Activated effector memory CD4-positive, alpha-beta T cell treated with Interleukin-2 at 50 U/mL for 16 hours (primary cell): ENCODE data around the gene COL12A1.

Experiments used
- DNase-seq: peaks from one replicate; pipeline ENCODE4 v3.0.0-alpha.2; 2020

Gene COL12A1

DNA sequence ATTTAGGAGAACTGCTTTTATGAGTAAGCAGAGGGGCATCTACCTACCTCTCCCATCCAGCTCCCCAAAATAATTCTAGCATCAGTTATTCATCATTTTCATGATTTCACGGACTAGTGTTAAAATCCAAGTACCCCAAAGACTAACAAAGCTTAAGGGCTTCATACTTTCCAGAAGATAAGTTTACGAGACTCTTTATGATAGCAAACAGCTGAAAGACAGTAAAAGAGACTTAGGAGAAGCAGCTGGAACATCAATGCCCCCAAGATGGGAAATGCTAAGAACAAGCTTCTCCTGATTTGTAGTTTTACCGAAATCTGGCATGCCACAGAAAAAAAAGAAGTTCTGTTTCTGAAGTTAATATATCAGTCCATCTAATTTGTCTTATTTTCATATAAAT is 70.0 kb downstream of the COL12A1 start:
- no peak for DNase-seq

DNA sequence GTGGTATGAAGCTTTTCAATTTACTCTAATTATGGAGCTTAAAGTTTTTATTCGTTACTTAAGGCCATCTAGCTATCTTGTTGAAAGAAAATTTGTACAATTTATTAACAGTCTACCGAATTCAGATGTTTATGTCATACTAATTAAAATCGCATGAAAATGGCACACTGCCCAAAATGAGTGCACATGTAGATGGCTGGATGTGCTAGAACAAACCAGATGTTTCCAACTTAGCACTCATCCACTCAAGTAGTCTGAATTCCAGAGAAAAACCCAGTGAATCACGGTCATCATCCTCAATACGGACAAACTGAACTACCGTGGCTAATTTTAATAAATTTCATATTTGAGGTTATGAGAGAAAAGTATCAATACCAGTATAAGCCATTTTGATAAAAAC is 70.4 kb downstream of the COL12A1 start:
- DNase-seq = no peak

DNA sequence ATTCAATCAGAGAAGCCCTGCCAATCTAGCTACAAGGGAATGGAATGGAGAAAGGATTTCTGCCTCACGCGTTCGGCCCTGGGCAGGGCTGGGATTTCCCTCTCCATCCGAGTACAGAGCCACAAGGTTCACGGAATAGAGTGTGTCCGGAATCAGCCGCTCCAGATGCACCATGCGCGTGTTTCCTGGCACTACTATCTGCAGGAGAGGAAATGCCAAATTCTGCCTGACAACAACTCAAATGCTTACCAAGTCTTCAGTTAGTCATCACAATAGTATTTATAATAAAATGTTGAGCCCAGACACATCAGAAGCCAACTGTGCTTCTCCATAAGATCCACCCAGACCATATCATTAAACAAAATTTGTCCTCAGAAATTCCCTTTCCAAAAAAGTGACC is 75.1 kb downstream of the COL12A1 start:
- no peak for DNase-seq

DNA sequence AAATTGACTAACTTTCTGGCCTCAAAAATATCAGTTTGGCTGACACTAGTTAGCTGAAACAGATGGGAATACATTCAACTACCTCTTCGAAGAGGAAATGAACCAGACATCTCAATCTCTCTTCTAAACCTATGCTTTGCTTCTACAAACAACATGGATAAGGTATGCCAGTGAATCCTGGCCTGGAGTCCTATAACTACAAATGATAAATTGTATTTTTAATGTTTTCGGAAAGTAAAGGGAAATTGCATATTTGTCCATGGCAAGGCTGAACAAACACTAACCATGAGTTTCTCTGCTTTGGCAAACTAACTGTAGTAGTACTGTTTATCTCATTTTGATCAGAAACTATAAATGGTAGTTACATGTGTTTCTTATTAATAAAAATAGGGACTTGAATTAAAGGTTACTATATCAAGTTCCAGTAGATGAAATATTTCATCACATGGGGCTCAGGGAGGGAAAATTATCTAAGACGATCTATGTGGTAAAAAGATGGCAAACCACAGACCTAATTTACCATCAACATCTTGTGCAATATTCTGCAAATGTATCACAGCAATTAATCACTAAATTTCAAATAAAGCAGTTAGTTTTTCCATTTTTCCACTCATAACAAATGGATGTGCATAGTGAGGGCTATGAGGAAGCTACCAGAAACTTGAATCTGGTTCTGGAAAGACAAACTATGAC is 76.8 kb downstream of the COL12A1 start:
- DNase-seq = no peak

DNA sequence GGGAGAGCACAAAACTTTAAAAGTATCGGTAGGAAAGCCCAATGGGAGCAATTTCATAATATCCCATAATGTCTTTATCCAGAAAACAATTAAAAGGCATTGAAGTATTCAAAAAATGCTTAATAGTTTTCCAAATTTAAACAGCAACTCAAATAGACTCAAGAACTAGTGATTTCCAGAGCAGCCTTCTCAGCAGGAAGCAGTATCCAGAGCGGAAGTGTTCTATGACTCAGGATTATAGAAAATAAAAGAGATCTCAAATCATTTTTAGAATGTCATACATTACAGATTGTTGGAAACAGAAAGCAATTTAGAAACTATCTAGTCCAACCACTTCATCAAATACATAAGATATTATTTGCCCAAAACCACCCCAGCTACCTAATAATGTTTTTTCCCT is 79.3 kb downstream of the COL12A1 start:
- no peak for DNase-seq

DNA sequence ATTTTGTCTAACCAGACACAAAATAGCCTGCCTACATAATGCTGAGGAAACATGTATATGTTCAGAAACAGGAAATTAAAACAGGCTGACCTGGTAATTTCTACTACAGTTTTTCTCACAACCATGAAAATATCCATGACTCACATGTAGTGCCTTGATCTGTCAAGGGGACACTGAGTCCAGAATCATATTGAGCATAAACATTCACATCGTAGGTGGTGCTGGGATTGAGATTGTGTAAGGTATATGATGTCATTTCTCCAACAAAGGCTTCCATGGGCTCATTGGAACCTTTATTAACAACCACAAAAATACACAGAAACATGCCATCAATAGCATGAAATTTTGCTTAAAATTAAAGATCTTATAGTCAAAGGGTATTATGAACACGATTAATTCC is 80.9 kb downstream of the COL12A1 start:
- no peak for DNase-seq

DNA sequence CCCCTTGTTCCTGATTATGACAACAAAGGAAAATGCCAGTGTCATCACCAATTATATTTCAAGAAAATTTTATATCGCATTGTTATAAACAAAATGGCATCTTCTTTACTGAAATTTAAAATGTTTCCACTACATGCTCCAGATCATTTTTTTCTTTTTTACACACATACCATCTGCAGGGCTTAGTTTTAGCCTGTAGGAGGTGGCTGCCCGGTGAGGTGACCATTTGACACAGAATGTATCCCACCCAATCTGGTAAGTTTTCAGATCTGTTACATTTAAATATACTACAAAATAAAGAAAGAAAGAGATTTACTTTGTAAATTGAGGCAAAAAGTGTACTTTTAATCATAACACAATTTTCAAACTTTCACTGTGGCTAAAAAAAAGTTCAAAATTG is 81.8 kb downstream of the COL12A1 start:
- no peak for DNase-seq

DNA sequence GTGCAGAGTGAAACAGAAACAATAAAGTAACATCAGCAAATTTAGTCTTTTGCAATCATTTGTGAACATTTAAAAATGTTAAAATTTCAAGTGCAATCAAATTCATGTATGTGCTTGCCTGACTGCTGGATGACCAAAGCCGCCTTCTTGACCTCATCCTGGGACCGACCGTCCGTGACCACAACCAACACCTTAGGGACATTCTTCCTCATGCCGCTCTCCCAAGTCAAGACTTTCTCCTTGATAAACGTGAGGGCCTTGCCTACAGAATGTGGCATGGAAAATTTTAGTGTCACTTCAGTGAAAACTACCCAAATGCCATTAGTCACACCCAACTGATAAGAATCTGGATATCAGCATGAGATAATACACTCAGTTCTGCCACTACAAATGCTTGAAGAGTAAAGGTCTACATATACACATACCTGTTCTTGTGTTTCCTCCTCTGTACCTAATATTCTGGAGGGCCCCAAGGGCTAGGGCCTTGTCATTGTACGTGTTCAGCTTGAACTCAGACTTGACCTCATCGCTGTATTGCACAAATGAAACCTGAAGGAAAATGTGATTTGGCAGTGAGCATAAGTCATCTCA is 86.8 kb downstream of the COL12A1 start:
- DNase-seq = no peak

DNA sequence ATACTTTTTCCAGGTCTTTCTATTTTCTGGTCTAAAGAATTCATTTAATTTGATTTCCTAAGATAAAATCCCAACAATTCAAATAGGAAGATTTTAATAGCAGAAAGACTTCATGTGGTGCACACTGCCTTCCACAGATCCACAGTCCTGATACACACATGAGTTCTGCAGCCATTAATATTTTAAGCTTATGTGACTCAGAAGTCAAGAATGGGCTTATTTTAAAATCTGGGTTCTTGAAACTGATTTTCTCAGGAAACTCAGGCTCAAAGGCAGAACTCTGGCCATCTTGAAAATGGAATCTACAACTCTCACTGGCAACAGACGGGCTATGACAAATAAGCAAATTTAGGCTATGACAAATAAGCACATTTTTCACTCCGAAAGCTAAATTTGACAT is 88.2 kb downstream of the COL12A1 start:
- no peak for DNase-seq

DNA sequence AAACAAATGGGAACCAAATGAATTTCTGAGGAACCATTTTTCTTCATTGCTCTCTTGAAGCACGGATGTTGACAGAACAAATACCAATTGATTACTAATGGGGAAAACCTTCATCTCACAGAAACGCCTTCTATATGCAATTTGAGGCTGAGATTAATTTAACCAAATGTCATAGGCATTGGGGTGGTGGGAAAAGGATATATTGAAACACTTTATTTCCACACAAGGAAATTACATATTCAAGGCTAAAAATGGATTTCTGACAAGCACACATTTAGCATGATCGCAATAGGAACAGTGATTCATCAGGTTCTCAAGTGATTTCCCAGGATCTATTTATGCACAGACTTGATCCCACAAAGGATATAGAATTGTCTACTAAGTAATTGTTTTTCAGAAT is 88.9 kb downstream of the COL12A1 start:
- no peak for DNase-seq

DNA sequence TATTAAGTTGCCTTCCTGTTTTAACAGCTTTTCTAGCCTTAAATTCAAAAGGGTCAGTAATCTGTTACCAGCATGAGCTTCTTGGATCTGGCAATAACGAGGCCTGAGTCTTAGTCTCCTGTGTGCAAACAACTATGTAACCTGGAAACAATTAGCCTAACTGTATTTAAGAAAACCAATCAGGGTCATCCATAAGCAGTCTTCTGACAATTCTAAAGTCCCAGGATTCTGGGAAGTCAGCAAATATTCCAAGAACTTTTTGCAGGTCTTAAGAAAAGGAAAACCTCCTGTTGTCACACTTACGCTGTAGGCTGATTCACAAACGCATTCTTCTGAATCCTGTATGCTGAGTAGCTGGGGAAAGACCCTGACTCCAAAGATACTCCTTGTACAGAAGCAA is 90.4 kb downstream of the COL12A1 start:
- no peak for DNase-seq

DNA sequence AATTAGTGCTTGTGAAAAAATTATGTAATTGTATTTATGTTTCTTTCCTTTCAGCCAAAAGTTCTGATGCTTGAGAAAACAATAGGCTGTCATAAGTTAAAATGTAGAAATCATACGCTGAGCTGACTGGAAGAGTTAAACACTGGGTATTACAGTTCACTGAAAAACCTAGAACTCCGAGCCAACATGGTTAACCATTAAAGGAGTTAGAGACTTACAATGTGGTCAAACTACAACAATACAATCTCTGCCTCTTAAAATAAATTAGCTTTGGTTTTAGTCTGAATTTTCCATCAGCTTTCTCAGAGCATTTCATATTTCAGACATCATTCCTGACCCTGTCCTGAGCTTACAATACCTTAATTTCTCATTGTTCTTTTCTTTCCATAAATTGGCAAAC is 91.0 kb downstream of the COL12A1 start:
- no peak for DNase-seq

DNA sequence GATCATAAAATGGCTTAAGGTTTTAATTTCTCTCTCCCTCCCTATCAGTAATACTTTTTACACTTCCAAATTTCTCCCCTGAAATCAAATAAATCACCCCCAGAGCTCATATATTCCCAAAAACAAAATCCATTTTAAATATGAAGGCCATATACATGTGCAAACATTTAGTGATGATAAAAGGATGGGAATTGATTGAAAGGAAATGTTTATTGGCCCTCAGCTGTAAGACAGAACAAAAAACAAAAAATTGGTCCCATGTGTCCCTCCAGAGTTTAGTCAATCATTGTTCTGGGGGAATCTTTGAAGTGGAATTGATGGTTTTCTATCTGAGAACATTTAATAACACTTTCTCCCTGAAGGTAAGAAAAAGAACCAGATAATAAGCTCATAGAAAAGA is 91.7 kb downstream of the COL12A1 start:
- DNase-seq = no peak

DNA sequence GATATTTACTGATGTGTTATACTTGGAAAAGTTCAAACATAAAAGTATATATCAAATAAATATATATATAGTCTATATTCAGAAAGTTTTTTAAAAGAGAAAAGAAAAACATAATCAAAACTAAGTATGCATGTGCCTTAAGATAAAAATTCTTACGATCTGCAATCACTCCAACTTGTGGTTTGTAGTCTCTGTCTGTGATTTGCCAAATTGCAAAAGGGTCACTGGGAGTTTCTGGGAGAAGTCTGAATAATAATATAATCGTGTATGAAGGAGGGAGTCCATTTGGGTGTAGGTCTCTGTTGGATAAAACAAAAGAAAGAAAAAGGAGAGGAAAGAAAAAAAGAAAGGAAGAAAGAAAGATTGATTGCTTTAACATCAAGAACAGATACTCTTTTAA is 92.4 kb downstream of the COL12A1 start:
- no peak for DNase-seq

DNA sequence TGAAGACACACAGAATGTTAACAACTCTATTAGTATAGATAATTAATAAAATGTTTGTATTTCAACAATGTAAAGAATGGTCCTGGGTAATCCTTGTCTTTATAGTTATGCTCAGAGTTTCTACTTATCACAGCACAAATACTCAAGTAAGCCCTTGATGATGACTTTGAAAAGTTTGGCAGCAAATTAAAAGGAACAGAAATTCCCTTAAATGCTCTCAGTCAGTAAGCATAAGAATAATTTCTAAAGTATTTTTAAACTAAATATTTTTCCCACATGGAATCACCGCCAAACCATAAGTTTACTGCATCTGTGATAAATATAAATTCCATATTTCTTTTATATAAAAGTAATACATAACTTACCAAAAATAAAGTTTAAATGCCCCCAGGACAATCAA is 96.1 kb downstream of the COL12A1 start:
- no peak for DNase-seq

DNA sequence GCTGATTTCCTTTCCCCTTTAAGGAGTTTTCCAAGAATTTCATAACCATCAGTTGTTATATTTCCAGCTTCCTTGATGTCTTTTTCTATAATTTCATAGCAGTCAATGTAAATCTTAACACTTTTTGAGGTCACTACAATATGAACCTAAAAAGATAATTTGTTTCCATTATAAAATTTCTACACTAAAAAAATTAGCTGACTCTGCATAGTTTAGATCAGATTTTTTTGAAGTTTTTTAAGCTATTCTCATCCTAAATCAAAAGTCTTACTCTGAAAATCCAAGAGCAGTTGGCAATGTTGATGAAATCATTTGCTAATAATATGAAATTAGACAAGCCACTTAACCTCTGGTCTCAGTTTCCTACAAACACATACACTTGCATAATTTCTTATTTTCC is 96.8 kb downstream of the COL12A1 start:
- DNase-seq = no peak

DNA sequence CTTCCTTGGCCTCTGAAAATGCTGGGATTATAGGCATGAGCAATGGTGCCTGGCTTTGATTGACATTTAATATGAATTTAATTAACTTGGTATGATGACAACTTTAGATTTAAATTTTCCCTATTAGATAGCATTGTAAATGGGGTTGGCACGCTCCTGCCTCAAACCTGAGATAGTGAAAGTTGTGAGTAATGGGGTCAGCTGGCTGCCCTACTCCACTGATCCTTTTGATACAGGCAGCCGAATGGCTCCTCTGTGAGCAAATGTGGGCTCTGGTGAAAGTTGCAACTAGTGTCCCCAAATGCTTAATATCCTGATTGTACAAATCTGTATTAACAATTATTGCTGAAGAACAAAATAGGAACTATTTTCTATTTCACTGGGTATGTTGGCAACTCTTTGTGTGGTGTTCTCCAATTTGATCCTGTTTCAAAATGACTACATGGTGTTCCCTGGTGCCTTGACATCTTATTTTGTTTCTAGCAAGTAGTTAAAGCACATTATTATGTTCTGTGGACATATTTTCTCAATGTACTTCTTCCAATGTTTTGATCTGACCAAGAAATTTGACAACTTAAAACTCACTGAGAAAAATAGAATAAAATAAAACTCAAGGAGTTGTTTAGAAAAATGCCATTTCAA is 97.4 kb downstream of the COL12A1 start:
- DNase-seq = no peak

DNA sequence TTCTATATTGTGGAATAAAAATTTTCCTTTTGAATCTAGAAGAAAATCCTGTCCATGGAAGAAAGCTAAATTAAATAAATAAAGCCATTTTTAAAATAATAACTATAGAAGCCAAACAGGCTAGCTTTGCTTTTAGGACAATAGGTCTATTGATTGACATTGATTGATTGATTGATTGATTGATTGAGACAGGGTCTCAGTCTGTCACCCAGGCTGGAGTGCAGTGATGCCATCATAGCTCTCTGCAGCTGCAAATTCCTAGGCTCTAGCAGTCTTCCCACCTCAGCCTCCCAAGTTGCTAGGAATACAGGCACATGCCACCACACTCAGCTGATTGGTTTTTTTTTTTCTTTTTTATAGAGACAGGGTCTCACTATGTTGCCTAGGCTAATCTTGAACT is 97.9 kb downstream of the COL12A1 start:
- no peak for DNase-seq

DNA sequence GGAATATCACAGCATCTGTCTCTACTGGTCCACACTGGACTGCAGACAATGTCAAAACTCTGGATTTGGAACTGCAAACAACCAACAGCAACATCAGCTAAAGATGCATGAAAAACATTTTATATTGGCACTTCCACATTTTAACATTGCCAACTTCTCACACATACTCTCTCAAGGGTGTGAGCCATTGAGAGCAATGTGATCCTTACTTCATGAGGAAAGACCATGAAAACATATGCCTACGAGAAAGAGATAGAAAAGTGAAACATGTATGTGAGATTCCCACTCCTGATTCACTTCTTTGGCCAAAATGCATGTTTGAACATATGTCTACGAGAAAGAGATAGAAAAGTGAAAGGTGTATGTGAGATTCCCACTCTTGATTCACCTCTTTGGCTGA is 99.4 kb downstream of the COL12A1 start:
- DNase-seq = no peak

DNA sequence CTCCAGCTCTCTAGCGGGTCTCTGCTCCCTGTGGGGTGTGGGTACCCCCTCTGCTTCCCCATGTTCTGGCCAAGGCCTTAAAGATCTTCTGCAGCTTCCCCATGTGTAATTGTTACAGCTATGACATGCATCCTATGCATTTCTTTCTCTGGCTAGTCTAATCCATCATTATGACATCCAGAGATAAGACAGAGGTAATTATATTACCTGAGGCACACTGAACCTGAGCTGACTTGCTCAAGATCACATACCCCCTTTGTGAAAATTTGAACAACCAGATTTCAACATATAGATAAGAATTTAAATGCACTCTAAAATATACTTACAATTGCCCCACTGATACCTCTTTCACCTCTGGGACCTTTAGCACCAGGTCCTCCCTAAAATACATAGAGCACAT is 102.4 kb downstream of the COL12A1 start:
- no peak for DNase-seq

DNA sequence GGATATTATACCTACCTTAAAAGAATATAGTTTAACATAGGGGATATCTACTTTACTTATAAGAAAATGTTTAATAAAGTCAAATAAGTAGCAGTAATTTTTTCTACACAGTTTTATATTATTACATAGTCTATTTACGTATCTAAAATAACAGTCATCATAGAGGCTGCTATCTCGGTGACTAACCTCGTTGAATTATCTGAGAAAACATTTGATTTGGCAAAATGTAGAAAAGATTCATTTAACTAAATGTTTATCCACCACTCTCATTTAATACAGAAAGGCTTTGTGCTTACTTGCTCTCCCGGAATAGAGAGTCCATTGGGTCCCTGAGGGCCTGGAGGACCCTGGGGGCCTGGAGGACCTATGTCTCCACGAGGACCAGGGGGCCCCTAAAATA is 103.6 kb downstream of the COL12A1 start:
- DNase-seq = no peak

DNA sequence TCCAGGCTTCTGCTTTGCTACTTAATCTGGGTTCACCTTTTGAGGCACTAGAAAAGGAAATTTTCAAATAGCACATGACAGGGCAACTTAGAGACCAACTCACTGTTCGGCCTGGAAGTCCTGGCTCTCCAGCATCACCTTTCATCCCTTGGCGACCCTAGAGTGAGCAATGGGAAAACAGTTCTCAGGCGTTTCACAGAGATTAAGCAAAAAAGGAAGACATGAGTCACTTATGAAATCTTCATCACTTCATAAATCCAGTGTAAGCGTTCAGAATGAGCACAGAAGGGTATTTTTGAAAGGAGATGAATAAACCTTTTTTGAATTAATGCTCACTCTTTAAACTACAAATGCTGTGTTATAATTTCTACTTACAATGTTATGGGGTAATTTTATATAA is 104.0 kb downstream of the COL12A1 start:
- no peak for DNase-seq

DNA sequence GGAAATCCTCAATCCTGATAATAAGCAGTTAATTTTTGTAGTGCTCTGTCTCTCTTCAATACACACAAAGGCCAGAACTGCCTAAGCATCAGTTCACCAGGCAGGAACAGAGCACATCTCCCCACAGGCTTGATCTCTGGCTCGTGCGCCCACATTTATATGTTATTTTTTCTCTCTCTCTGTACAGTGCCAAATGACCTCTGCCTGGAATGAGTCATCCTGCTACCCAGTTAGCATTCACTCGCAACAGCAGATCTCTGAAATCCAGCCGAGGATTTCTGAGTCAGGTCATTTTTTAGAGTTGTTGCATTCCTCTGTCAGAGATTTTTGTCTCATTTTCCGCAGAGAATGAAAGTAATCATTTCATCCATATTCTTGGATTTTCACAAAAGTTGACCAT is 107.1 kb downstream of the COL12A1 start:
- no peak for DNase-seq

DNA sequence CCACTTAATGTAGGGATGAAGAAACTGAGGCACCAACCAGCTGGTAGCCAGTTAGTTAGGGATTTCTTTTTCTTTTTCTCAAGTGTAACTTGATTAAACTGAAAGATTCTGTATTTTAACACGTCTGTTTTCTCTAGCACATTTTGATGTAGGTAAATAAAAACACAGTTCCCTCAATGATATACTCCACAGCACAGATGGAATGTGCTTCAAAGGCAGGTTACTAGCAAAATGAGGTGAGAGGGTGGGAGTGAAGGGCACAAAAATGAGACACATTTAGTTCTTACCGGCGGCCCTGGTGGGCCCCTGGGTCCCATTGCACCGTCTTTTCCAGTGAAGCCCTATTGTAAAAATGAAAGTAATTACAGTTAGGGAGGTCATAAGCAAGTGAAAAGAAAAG is 108.9 kb downstream of the COL12A1 start:
- no peak for DNase-seq
